Neural cell (in vitro differentiated cells): ENCODE results near the gene DLGAP4.

Source experiments
- CTCF ChIP-seq: fragments of 450-650 bp; IDR thresholded peaks from 2 replicates; pipeline ENCODE4 v1.5.1; 2014; ENCODE audit warnings: antibody characterized with exemption, mild to moderate bottlenecking, moderate library complexity; ENCODE audit not compliant: poor library complexity, severe bottlenecking
- EZH2 ChIP-seq: fragments of 200-600, 300-800 bp; shearing (Covaris generic), sonication (generic); IDR thresholded peaks from 2 replicates; pipeline ENCODE4 v1.6.1; 2014; ENCODE audit warnings: antibody characterized with exemption, low read length, borderline replicate concordance, mild to moderate bottlenecking; ENCODE audit not compliant: insufficient read depth, poor library complexity, severe bottlenecking
- POLR2AphosphoS5 ChIP-seq: IDR thresholded peaks from 2 replicates; pipeline ENCODE4 v1.6.1; 2012

GRCh38 chr20:36314734-36315544, 8.8 kb downstream of the DLGAP4 start:
- TF ChIP-seq CTCF (no peak), EZH2 (no peak), POLR2AphosphoS5 (no peak)
